H1 (cell line): Measurements from ENCODE around the gene ASB16. TPM values are rescaled to one million over a fixed set of nuclear protein-coding genes. Genes with fewer than 3 reads are reported as not detected.

Experiments used
- ATF2 ChIP-seq: IDR thresholded peaks from 2 replicates; pipeline ENCODE4 v1.6.1; 2012; ENCODE audit warnings: low read length, inconsistent platforms
- ATF3 ChIP-seq: IDR thresholded peaks from 2 replicates; pipeline ENCODE4 v1.6.1; 2011; ENCODE audit warnings: low read depth, mild to moderate bottlenecking, low read length; ENCODE audit not compliant: insufficient read depth
- CTBP2 ChIP-seq: IDR thresholded peaks from 2 replicates; pipeline ENCODE4 v1.7.0; 2011; ENCODE audit warnings: borderline replicate concordance, mild to moderate bottlenecking, moderate library complexity, mixed read lengths, low read length; ENCODE audit not compliant: insufficient read depth, insufficient read length
- EP300 ChIP-seq, 2 experiments: IDR thresholded peaks; 1 replicate in 1 of 2; 2 replicates in 1 of 2; pipeline ENCODE4 v1.6.1; 2011 to 2012; ENCODE audit warnings: low read depth in 2 of 2, low read length in 2 of 2, mild to moderate bottlenecking in 2 of 2, borderline replicate concordance in 1 of 2, inconsistent platforms in 1 of 2, moderate library complexity in 1 of 2
- GTF2F1 ChIP-seq: IDR thresholded peaks from 2 replicates; pipeline ENCODE4 v1.6.1; 2012; ENCODE audit warnings: low read depth, low read length, improper control_type of control experiment, borderline replicate concordance
- KDM5A ChIP-seq: fragments of 200-600 bp; IDR thresholded peaks from 2 replicates; pipeline ENCODE4 v1.7.1; 2012; ENCODE audit warnings: mild to moderate bottlenecking, low read length, inconsistent platforms, mixed read lengths
- NRF1 ChIP-seq: IDR thresholded peaks from 2 replicates; pipeline ENCODE4 v1.6.1; 2011; ENCODE audit warnings: mild to moderate bottlenecking, low read depth, low read length, improper control_type of control experiment
- RBBP5 ChIP-seq: IDR thresholded peaks from 2 replicates; pipeline ENCODE4 v1.7.1; 2012; ENCODE audit warnings: low read depth, mild to moderate bottlenecking, inconsistent platforms, low read length, moderate library complexity, borderline replicate concordance
- RNF2 ChIP-seq: fragments of 200-900, 300-1000 bp; sonication (generic); IDR thresholded peaks from 2 replicates; pipeline ENCODE4 v1.7.1; 2016; ENCODE audit warnings: borderline replicate concordance, low read depth, mild to moderate bottlenecking, antibody characterized with exemption, low read length; ENCODE audit not compliant: poor library complexity, severe bottlenecking; ENCODE audit errors: missing control alignments
- RXRA ChIP-seq: IDR thresholded peaks from 2 replicates; pipeline ENCODE4 v1.6.1; 2011; ENCODE audit warnings: low read depth, mild to moderate bottlenecking, low read length, moderate library complexity; ENCODE audit not compliant: insufficient read depth
- SIRT6 ChIP-seq: IDR thresholded peaks from one replicate; pipeline ENCODE4 v1.7.1; 2012; ENCODE audit warnings: low read length, inconsistent platforms
- SP4 ChIP-seq: IDR thresholded peaks from 2 replicates; pipeline ENCODE4 v1.6.1; 2012; ENCODE audit warnings: low read length, inconsistent platforms
- TAF1 ChIP-seq: IDR thresholded peaks from 2 replicates; pipeline ENCODE4 v1.6.1; 2011; ENCODE audit warnings: mild to moderate bottlenecking, low read depth, low read length
- TAF7 ChIP-seq: optimal IDR thresholded peaks from 2 replicates; pipeline ENCODE3; 2011; ENCODE audit warnings: low read depth, mild to moderate bottlenecking, inconsistent platforms, low read length, moderate library complexity, borderline replicate concordance
- TBP ChIP-seq: IDR thresholded peaks from 2 replicates; pipeline ENCODE4 v1.6.1; 2011; ENCODE audit warnings: low read depth, low read length, improper control_type of control experiment
- YY1 ChIP-seq: IDR thresholded peaks from 2 replicates; pipeline ENCODE4 v1.6.1; 2011; ENCODE audit warnings: low read depth, mild to moderate bottlenecking, low read length
- ZNF274 ChIP-seq: IDR thresholded peaks from 2 replicates; pipeline ENCODE4 v1.7.0; 2012; ENCODE audit warnings: low read length, borderline replicate concordance; ENCODE audit errors: extremely low read depth
- polyA plus RNA-seq, 7 experiments: library from polyadenylated mRNA; depleted of rRNA in 3 of 7; stranded (reverse) in 5 of 7; unstranded in 2 of 7; fragments of >200 nt in 5 of 7; fragments of 200-250 nt in 2 of 7; gene quantifications; 1 replicate in 5 of 7; 2 replicates in 1 of 7; 4 replicates in 1 of 7; pipeline versions ENCODE4 v1.2.1 to v1.2.3, GENCODE V29; 2011 to 2013; ENCODE audit warnings: missing spikeins in 2 of 7, mixed read lengths in 2 of 7
- total RNA-seq: library from RNA; stranded (reverse); fragmentation: NEBNext Ultra II Directional; extraction: Animal tissue kit (Norgen Biotek cat#: 25700); gene quantifications from 2 replicates; pipeline ENCODE4 v1.2.1, GENCODE V29; 2021
- TF ChIP-seq, protein P1 (sequence below): IDR thresholded peaks from 2 replicates; pipeline ENCODE4 v1.6.1; 2012; ENCODE audit warnings: inconsistent platforms

ASB16 gene
- total and polyA plus RNA-seq, 2 of the 8 experiments (the other 6 are each of a cell fraction or from before 2014, with no cell fraction given), result 0.05 TPM; not detected in 1

- TF ChIP-seq EP300 (IDR thresholded peaks at IDR 0.05; ENCODE audit: borderline replicate concordance in 1 of 2, low read depth in 2 of 2, low read length in 2 of 2), result 0 out of 3 replicates have a peak, but pooled peaks of 1 of the 2 experiments have one; percentile 5
- TF ChIP-seq KDM5A, result no peak
- TF ChIP-seq SIRT6, result no peak
- no peak for TF ChIP-seq ZNF274
- TF ChIP-seq TBP, result no peak
- TF ChIP-seq NRF1, result no peak
- TF ChIP-seq TAF7, result no peak
- no peak for TF ChIP-seq YY1
- TF ChIP-seq SP4, result no peak
- TF ChIP-seq ATF2, result no peak
- 0 out of 2 replicates have a peak, but pooled peaks have one; percentile 31 for TF ChIP-seq TAF1
- no peak for TF ChIP-seq ATF3
- no peak for TF ChIP-seq GTF2F1
- TF ChIP-seq RBBP5, result no peak
- TF ChIP-seq RXRA, result no peak
- peak; percentile 42 for TF ChIP-seq CTBP2
- no peak for TF ChIP-seq RNF2
- TF ChIP-seq, protein P1, sequence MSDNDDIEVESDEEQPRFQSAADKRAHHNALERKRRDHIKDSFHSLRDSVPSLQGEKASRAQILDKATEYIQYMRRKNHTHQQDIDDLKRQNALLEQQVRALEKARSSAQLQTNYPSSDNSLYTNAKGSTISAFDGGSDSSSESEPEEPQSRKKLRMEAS, result 0 out of 2 replicates have a peak, but pooled peaks have one; percentile 4
- TF ChIP-seq, all 59 proteins: peak for 13
Measured at GRCh38 chr17:44222112-44222869, 51.8 kb downstream of the ASB16 start (continued).
